Heart right ventricle (tissue), 16 donors: Measurements from ENCODE around the gene CHST15. TPM values are rescaled to one million over a fixed set of nuclear protein-coding genes. Genes with fewer than 3 reads are reported as not detected.

Source experiments
- ATAC-seq, 8 donors: fragments of 200-7000 bp; cut with Tn5 transposase; one replicate each; pipeline ENCODE4 v1.9.1; 2020; ENCODE audit warnings: mild to moderate bottlenecking in 8 of 8, moderate library complexity in 8 of 8, moderate number of reproducible peaks in 1 of 8
- DNase-seq, 2 donors: peaks; one replicate each; pipeline ENCODE4 v3.0.0-alpha.2; 2020
- H3K27ac ChIP-seq, 10 donors: fragments of 200-600 bp; sonication (generic) in 2 of 10; one replicate each; pipeline versions ENCODE4 v1.5.0 to v1.8.0; 2020 to 2022; ENCODE audit warnings: mild to moderate bottlenecking in 3 of 10
- H3K27me3 ChIP-seq, 7 donors: fragments of 200-600 bp; one replicate each; pipeline ENCODE4 v1.8.0; 2021 to 2022; ENCODE audit warnings: mild to moderate bottlenecking in 2 of 7
- H3K36me3 ChIP-seq, 9 donors: fragments of 200-600 bp; sonication (generic) in 1 of 9; one replicate each; pipeline versions ENCODE4 v1.5.0 to v1.8.0; 2020 to 2022; ENCODE audit warnings: mild to moderate bottlenecking in 2 of 9
- H3K4me1 ChIP-seq, 9 donors: fragments of 200-600 bp; sonication (generic) in 1 of 9; one replicate each; pipeline versions ENCODE4 v1.5.0 to v1.8.0; 2020 to 2022; ENCODE audit warnings: mild to moderate bottlenecking in 4 of 9
- H3K4me3 ChIP-seq, 10 donors: fragments of 200-600 bp; sonication (generic) in 2 of 10; one replicate each; pipeline versions ENCODE4 v1.5.0 to v1.8.0; 2020 to 2022; ENCODE audit warnings: mild to moderate bottlenecking in 7 of 10, moderate library complexity in 2 of 10
- H3K9me3 ChIP-seq, 11 donors: fragments of 200-600 bp in 10 of 11; sonication (generic) in 2 of 11; one replicate each; pipeline versions ENCODE4 v1.5.0 to v1.8.0; 2013 to 2022; ENCODE audit warnings: mild to moderate bottlenecking in 2 of 11, control low read depth in 1 of 11, moderate library complexity in 1 of 11
- CTCF ChIP-seq, 9 donors: fragments of 200-600 bp; sonication (generic) in 2 of 9; IDR thresholded peaks; one replicate each; pipeline versions ENCODE4 v1.5.0 to v1.8.0; 2021 to 2022; ENCODE audit warnings: antibody characterized with exemption in 9 of 9, mild to moderate bottlenecking in 5 of 9, moderate library complexity in 1 of 9
- WGBS, 2 donors: extraction: QIAGEN DNeasy Blood & Tissue Kit; methylation state at CpG; one replicate each; pipeline ENCODE4 v1.1.7; 2013; ENCODE audit warnings: inconsistent platforms in 1 of 2; 5-methylcytosine and 5-hydroxymethylcytosine counted together
- intact Hi-C, 10 donors: fragments of 100-400 bp; cut with DNase I; formaldehyde crosslinking; loops; one replicate each; pipeline versions ENCODE4 v1.11.1 to v1.14.2; 2022
- polyA plus RNA-seq, 2 donors: library from polyadenylated mRNA; stranded (reverse); fragments of 200-250 nt; gene quantifications; one replicate each; pipeline ENCODE4 v1.2.3, GENCODE V29; 2013
- total RNA-seq, 10 donors: library from RNA; stranded (reverse); fragmentation: NEBNext Ultra II Directional in 3 of 10; extraction: Animal tissue kit (Norgen Biotek cat#: 25700) in 3 of 10; gene quantifications; one replicate each; pipeline versions ENCODE4 v1.2.1 to v1.2.4, GENCODE V29; 2021 to 2023
- donor health status: Arrhythmogenic right ventricular cardiomyopathy.
- donor health status: ischemic (EF 13 %, LVEDD 7.1; RV severe dilation, severe dysfunction).
- donor health status: healthy with polysubstance abuse.
- donor health status: DM: no; HTN: yes; CAD: no.
- donor health status: DM: no; HTN: no; CAD: no.
- donor health status: ischemic (EF 25% LVEDD 6.9; RV normal size, moderate dysfunction).
- donor health status: ischemic (EF 25% LVEDD 5.7; RV mildly dilated, moderate dysfunction).
- donor health status: healthy.
- donor health status: DM: yes; HTN: yes; CAD: no.
- donor health status: Ischemic cardiomyopathy.
- donor health status: ischemic (EF 35%, LVEDD 5.7; RV mildly dilated, moderate dysfunction).
- donor health status: nonischemic (EF 11% LVEDD 7.7; RV severe dilation, severe dysfunction).
- donor health status: DM: yes; HTN: yes; CAD: no.
- donor health status: PGD.
- donor health status: ischemic (EF 29% LVEDD 5.4; RV normal size, mild dysfunction).
- donor health status: nonischemic (EF 23%, LVEDD 6.1; RV moderate dilation, normal function).

CHST15 gene
- total and polyA plus RNA-seq, 12 donors: 1.3 to 16.7 (median 4.8) TPM

DNA sequence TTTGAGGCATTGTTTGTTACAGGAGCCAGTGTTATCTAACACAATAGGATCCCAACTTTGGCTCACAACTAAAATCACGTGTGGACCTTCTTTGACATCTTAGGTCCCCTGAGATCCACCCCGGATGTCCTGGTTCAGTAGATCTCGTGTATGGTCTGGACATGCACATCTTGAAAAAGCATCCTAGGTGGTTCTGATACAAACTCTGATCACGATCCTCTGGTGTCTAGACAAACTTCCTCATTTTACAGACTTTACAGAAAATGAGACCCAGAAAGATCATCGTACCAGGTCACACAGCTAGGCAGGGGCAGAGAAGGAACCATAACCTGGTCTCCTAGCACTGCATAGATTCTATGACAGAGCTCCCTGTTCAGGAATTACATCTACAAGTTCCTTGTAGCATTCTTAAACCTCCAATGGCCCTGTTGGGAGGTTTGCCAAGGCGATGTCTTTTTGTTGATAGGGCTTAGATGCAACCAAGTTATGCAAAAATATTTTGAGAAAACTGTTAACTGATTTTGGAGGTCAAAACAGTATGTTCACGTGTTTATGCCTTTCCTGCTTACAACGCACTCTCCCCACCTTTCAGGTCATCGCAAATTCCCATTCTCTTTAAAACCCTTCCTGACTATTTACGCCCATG is 30.8 kb upstream of the CHST15 start:
- Histone ChIP-seq H3K36me3 (no peaks in the 10 kb centered on the region), H3K27ac (no peak overlapping the region), H3K4me1 (peaks cover 3 to 26% (median 8%) of the 10 kb centered on the region in 9 donors), H3K4me3 (no peak overlapping the region), H3K27me3 (no peaks in the 10 kb centered on the region), H3K9me3 (no peaks in the 10 kb centered on the region)
- intact Hi-C loops: no loop called here
- ATAC-seq (peak in 3 of 8 donors; percentile 39 to 50 (median 43)), DNase-seq (peak in 1 of 2 donors; percentile 25)
- no peak for TF ChIP-seq CTCF (IDR thresholded peaks at IDR 0.05)
- 66 to 67% methylated on average over 10 of the region's 10 CpGs for WGBS, 2 donors

DNA sequence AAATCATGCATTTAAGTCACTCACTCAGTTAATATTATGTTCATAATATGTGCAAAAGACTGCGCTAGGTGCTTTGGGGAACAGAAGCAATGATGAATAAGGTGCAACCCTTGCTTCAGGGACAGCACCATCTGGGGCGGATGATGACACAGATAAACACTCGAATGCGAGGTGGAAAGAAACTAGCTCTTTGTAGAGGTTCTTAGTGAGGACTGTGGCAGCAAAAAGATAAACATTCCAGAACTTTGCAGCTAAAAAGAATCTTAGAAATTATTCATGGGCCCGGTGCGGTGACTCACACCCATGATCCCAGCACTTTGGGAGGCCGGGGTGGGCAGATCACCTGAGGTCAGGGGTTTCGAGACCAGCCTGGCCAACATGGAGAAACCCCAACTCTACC is 29.8 kb upstream of the CHST15 start:
- H3K27me3 ChIP-seq: peaks cover 0 to 2% (median 0%) of the 10 kb centered on the region in 7 donors
- no peak overlapping the region for H3K27ac ChIP-seq
- WGBS, 2 donors: 93 to 95% methylated on average over 8 of the region's 8 CpGs
- H3K9me3 ChIP-seq: no peaks in the 10 kb centered on the region
- intact Hi-C loops: no loop called here
- no peak overlapping the region for H3K4me3 ChIP-seq
- ATAC-seq (no peak), DNase-seq (no peak)
- H3K4me1 ChIP-seq: peaks cover 4 to 35% (median 12%) of the 10 kb centered on the region in 9 donors
- no peaks in the 10 kb centered on the region for H3K36me3 ChIP-seq
- TF ChIP-seq CTCF (IDR thresholded peaks at IDR 0.05): no peak

DNA sequence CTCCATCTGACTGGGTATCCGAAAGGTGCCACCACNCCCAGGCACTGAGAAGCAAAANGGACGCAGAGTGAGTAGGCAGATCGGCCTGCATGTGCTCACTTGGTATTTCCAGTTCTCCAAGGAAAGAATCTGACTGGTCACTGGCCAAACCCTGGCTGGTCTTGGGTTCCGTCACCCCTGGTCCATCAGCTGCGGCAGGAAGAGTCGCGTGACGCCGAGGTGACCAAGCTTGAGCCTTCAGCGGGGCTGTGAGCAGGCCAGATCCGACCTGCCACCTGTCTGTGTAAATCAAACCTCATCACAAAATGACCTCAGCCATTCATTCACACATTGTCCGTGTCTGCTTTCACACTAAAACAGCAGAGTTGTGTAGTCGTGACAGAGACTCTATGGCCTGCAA is 28.8 kb upstream of the CHST15 start:
- peaks cover 4 to 40% (median 19%) of the 10 kb centered on the region in 9 donors for H3K4me1 ChIP-seq
- ATAC-seq: no peak
- no peaks in the 10 kb centered on the region for H3K36me3 ChIP-seq
- H3K27me3 ChIP-seq: peaks cover 0 to 4% (median 0%) of the 10 kb centered on the region in 7 donors
- no peak for DNase-seq
- TF ChIP-seq CTCF (IDR thresholded peaks at IDR 0.05): no peak
- H3K27ac ChIP-seq: no peak overlapping the region
- 95% methylated on average over 13 of the region's 13 CpGs for WGBS, 2 donors
- H3K4me3 ChIP-seq: no peak overlapping the region
- no peaks in the 10 kb centered on the region for H3K9me3 ChIP-seq
- intact Hi-C loops: no loop called here

DNA sequence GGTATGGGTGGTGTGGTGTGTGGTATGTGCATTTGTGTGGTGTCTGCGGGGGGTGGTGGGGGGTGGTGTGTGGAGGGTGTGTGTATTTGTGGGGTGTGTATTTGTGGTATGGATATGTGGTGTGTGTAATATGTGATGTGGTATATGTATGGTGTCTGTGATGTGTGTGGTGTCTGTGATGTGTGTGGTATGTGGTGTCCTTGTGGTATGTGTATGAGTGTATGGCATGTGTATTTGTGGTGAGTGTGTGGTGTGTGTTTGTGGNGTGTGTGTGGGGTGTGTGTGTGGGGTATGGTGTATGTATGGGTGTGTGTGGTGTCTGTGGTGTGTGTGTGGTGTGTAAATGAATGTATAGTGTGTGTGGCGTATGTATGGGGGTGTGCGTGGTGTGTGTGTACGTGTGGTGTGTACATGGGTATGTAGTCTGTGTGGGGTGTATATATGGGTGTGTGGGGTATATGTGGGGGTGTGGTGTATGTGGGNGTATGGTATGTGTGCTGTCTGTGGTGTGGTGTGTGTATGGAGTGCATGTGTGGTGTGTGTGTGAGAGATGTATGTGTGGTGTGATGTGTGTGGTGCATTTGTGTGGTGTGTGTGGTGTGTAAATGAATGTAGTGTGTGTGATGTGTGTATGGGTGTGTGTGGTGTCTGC is 27.1 kb upstream of the CHST15 start:
- Histone ChIP-seq H3K27ac (peak overlapping the region in 2 of 10 donors; percentile 15 to 82), H3K36me3 (no peaks in the 10 kb centered on the region), H3K27me3 (peaks cover 0 to 4% (median 0%) of the 10 kb centered on the region in 7 donors), H3K4me3 (no peak overlapping the region), H3K4me1 (peaks cover 4 to 49% (median 25%) of the 10 kb centered on the region in 9 donors), H3K9me3 (no peaks in the 10 kb centered on the region)
- DNase-seq: no peak
- whole genome bisulfite sequencing, 2 donors: 85 to 91% methylated on average over 4 of the region's 4 CpGs
- intact Hi-C loops: no loop called here
- ATAC-seq: no peak
- TF ChIP-seq CTCF (IDR thresholded peaks at IDR 0.05): no peak
